ENCODE results near the gene KANSL1L.
"Not testable (repeated sequence)": the region's sequence is repeated elsewhere in the genome, so short reads cannot be mapped to it uniquely, and the experiment has no call there.

GRCh38 chr2:210181606-210182088, 10.4 kb upstream of the KANSL1L start:
- TF ChIP-seq CTCF (conservative IDR thresholded peaks at IDR 0.05 in 1 of 2, IDR thresholded peaks at IDR 0.05 in 1 of 2; ENCODE audit: low read depth in 1 of 2, low read length in 2 of 2); EZH2 (IDR thresholded peaks at IDR 0.05; ENCODE audit: low read length, missing control alignments): not testable (repeated sequence)

Measured in fibroblast of lung (primary cell).